Fibroblast of the aortic adventitia (primary cell): Measurements from ENCODE around the gene RASSF3. TPM values are rescaled to one million over a fixed set of nuclear protein-coding genes. Genes with fewer than 3 reads are reported as not detected.
A peak's percentile ranks its signal among the peaks of the same experiment; 100 is the strongest.
"Not testable (repeated sequence)": the region's sequence is repeated elsewhere in the genome, so short reads cannot be mapped to it uniquely, and the experiment has no call there.

Experiments used
- DNase-seq: peaks from one replicate; pipeline ENCODE4 v3.0.0-alpha.2; 2010; ENCODE audit warnings: low read depth
- H3K4me3 ChIP-seq: 2 replicates; pipeline ENCODE4 v1.5.1; 2011; ENCODE audit warnings: low read depth, mild to moderate bottlenecking, control low read depth, low read length, moderate library complexity
- total RNA-seq: library from RNA; depleted of rRNA; stranded (reverse); fragments of >200 nt; gene quantifications from 2 replicates; pipeline ENCODE4 v1.2.3, GENCODE V29; 2012; ENCODE audit warnings: low replicate concordance
- TF ChIP-seq, protein P1 (sequence below): IDR thresholded peaks from 2 replicates; pipeline ENCODE4 v1.5.1; 2011; ENCODE audit warnings: mild to moderate bottlenecking, low read length, control low read depth, inconsistent platforms; ENCODE audit not compliant: insufficient read depth

RASSF3 gene
- total RNA-seq, 1 donor = 13.6 TPM

DNA sequence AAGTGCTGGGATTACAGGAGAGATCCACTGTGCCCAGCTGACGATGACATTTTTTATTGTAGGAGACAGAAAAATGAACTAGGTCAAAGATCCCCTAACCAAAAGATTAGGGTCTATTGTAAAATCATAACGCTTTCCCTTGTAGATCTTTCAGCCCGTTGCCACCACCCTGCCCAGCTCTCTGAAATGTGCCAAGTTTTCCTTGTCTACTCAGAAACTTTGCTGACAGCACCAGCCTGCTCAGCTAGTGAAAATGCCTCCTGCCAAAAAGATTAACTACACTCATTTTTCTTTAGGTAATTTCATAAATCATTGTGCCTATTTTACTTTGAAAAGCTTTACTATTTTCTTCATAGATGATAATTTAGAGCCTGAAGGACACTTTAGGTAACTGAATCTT, 28.2 kb upstream of the RASSF3 start:
- TF ChIP-seq, protein P1, sequence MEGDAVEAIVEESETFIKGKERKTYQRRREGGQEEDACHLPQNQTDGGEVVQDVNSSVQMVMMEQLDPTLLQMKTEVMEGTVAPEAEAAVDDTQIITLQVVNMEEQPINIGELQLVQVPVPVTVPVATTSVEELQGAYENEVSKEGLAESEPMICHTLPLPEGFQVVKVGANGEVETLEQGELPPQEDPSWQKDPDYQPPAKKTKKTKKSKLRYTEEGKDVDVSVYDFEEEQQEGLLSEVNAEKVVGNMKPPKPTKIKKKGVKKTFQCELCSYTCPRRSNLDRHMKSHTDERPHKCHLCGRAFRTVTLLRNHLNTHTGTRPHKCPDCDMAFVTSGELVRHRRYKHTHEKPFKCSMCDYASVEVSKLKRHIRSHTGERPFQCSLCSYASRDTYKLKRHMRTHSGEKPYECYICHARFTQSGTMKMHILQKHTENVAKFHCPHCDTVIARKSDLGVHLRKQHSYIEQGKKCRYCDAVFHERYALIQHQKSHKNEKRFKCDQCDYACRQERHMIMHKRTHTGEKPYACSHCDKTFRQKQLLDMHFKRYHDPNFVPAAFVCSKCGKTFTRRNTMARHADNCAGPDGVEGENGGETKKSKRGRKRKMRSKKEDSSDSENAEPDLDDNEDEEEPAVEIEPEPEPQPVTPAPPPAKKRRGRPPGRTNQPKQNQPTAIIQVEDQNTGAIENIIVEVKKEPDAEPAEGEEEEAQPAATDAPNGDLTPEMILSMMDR = no peak
- no peak overlapping the region for H3K4me3 ChIP-seq
- DNase-seq = no peak

DNA sequence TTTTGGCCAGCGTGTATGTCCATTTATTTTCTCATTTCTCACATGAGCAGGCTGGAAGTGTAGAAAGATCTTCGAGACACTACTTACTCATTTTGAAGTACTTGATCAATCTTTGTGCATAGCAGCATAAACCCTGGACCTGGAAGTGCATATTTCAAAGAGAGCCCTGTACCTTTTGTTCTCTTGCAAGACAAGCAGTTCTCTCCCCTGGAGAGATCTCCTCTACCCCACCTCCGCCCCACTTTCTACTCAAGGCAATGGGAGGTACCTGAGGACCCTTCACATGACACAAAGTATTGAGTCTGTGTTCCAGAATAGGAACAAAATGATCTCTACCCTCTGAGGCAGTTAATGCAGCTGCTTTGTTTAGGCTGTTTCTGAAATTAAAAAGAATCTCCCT, 27.4 kb upstream of the RASSF3 start:
- no peak for DNase-seq
- TF ChIP-seq, protein P1 = no peak
- H3K4me3 ChIP-seq = no peak overlapping the region

DNA sequence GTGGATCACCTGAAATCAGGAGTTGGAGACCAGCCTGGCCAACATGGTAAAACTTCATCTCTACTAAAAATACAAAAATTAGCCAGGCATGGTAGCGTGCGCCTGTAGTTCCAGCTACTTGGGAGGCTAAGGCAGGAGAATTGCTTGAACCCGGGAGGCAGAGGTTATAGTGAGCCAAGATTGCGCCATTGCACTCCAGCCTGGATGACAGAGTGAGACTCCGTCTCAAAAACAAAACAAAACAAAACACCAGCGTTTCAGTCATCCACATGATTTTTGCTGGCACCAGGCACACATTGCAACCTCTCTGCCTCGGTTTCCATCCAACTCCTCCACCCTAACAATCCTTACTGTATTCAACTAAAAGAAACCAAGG, 26.9 kb upstream of the RASSF3 start:
- H3K4me3 ChIP-seq, DNase-seq: not testable (repeated sequence)

DNA sequence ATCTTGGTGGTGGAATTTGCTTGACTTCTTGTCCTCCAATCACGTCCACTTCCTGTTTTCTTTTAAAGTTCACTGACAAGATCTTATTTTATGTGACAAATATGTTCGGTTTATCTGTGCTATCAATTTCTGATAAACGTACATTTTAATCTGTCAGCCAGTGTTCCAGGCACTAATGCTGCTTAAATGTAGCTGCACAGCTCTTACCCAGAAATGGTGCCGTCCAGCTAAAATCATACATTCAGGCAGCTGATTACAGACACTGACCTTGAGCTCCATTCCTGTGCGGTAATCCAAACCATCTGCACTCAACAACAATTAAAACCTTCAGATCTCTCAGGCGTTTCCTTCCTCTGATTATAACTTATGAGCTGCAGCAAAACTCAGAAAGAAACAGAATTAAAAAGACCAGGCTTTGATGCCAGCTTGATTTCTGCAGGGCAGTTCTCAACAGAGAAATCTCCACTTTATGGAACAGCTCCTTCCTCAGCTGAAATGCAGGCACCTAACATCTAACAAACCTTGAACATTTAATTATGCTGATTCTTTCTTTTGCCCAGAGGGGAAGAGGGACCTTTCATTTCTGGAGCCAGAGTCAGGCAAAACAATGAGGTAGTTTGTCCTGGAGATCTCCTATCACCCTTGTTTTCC, 26.4 kb upstream of the RASSF3 start:
- DNase-seq = peak; percentile 44
- no peak overlapping the region for H3K4me3 ChIP-seq
- TF ChIP-seq, protein P1 = no peak

DNA sequence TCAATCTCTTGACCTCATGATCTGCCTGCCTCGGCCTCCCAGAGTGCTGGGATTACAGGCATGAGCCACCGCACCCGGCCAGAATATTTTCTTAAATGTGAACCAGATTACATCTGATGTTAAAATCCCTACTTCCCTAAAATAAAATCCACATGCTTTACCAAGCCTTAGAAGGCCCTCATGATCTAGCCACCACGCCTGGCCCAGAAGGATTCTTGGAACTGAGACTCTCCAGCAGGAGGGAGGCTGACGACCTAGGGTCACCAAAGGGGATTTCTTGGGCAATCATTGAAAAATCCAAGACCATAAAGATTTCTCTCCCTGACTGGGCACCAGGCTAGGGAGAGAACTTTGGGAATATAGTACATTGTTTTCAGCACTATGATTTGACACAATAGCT, 25.2 kb upstream of the RASSF3 start:
- DNase-seq = no peak
- TF ChIP-seq, protein P1 = no peak

DNA sequence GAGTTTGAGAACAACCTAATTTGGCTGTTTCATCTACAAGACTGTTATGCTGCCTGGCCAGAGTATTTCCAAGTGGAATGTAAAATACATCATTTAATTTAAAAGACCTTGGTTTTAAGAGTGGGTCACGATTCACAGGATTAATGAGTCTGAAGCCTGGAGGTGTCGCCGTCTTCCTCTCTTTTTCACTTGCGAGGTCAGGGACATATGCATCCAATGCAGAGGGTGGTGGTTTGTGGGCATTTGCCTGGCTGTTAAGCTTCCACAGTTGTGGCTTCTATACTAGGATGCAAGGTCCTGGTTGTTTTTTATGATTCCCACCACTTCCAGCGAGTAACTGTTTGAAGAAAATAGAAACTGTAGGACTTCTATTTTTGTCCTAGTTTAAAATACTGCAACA, 22.8 kb upstream of the RASSF3 start:
- H3K4me3 ChIP-seq = no peak overlapping the region
- TF ChIP-seq, protein P1 = no peak
- DNase-seq = no peak

More for the DNA sequence above, 25.2 kb upstream of the RASSF3 start:
- no peak overlapping the region for H3K4me3 ChIP-seq

DNA sequence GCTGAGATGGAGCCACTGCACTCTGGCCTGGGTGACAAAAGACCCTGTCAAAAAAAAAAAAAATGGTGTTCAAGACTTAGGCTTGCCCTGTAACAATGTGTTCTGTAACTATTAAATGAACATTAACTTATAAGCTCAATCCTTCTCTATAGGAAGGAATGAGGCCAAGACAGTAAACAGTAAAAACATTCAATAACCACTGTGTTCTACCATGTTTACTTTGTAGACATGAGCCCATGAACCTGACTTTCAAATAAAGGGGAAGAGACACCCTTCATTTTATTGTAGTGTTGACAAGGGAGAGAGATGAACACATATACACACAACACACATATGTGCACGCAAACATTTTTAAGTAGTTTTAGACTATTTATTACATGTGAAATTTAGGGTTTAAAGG, 20.1 kb upstream of the RASSF3 start:
- DNase-seq = no peak
- no peak overlapping the region for H3K4me3 ChIP-seq
- TF ChIP-seq, protein P1 = no peak
